Umbilical cord (tissue), 2 donors: ENCODE measurements around the gene CNDP1. TPM values are rescaled to one million over a fixed set of nuclear protein-coding genes. Genes with fewer than 3 reads are reported as not detected.

Experiments used
- DNase-seq: peaks from one replicate; pipeline ENCODE4 v3.0.0-alpha.2; 2015; ENCODE audit warnings: low spot score
- total RNA-seq: library from RNA; depleted of rRNA; stranded (reverse); fragments of >200 nt; gene quantifications from one replicate; pipeline ENCODE4 v1.2.3, GENCODE V29; 2014; ENCODE audit warnings: low replicate concordance; ENCODE audit not compliant: insufficient read depth

The CNDP1 gene
- total RNA-seq, 1 donor from 2014 or later, result 1.2 TPM

DNA sequence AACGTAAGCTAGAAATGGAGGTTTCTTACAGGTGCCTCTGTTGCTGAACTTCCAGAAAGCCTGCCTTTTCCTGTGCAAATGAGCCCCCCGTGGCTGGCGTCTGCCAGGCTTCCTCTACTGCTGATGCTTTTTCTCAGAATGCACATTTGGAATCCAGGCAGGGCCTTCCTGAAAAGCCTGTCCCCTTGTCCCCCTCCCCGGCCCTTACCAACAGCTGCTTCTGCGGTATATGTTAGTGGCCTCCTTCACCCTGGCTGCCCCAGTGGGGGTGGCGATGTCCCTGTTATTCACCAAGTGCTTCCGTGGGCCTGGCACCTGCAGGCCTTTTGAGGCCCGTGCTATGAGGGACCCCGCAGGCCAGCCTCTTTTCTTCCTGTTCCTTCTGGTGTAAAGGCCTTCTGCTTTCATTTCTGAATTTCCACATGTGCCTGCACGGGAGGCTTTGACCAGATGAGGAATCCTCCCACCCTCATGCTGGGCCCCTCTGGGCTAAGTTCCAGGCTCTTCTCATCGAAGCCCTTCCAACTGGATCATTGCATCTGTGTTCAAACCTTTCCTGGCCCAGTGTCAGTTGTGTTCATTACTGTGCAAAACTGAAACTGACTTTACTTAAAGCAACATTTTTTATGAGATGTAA lies 27.7 kb upstream of the CNDP1 start:
- DNase-seq, result peak; percentile 68

DNA sequence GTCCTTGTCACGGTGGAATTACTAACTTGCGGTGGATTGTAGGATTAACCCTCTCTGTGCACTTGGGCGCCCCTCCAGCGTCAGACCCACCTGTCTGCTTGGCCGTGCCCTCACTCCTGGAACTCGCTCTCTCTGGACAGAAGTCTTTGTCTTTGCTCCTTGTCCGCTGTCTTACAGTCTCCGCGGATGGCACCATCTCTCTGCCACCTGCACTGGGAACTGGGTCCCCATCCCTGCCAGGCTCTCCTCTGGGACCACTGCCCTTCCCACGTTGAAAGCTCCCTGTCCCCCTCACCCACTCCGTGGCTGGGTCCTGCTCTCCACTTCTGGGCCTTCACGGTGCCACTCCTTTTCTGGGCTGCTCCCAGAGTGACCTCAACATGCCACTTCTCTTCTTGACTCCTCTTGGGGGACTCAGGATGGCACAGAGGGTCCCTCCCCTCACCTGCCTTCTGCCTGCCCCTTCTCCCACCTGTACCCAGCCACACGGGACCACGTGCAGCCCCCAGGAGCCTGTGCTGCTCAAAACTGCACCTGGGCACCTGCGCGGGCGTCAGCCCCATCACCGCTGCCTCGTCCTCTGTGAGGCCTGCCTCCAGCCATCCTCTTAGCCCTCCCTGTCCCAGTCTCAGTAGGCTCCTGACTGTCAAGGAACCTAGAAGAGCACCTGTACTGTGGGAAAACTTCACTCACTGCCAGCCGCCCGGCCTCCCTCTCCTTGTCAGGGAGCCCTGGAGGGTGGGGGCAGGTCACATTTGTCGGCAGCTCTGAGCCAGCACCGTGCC lies 27.0 kb upstream of the CNDP1 start:
- DNase-seq, result no peak

- no peak for DNase-seq
Measured at GRCh38 chr18:74507927-74508326, 26.4 kb upstream of the CNDP1 start.

GRCh38 chr18:74508366-74508765 lies 25.9 kb upstream of the CNDP1 start:
- no peak for DNase-seq

DNA sequence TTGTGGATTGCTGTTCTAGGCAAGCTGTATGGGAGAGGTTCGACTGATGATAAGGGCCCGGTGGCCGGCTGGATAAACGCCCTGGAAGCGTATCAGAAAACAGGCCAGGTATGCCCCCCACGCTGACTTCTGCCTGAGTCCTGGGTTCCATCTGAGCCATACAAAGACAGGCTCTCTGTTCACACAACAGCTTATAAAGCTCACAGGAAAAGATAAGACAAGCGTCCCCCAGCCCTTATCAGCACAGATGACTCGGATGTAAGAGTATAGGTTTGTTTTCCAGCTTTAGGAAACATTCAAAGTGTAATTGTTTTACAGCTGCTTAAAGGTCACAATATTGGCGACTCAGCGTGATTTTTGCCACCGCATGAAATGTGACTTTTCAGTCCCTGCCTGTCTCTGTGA lies 25.5 kb upstream of the CNDP1 start:
- DNase-seq, result no peak

DNA sequence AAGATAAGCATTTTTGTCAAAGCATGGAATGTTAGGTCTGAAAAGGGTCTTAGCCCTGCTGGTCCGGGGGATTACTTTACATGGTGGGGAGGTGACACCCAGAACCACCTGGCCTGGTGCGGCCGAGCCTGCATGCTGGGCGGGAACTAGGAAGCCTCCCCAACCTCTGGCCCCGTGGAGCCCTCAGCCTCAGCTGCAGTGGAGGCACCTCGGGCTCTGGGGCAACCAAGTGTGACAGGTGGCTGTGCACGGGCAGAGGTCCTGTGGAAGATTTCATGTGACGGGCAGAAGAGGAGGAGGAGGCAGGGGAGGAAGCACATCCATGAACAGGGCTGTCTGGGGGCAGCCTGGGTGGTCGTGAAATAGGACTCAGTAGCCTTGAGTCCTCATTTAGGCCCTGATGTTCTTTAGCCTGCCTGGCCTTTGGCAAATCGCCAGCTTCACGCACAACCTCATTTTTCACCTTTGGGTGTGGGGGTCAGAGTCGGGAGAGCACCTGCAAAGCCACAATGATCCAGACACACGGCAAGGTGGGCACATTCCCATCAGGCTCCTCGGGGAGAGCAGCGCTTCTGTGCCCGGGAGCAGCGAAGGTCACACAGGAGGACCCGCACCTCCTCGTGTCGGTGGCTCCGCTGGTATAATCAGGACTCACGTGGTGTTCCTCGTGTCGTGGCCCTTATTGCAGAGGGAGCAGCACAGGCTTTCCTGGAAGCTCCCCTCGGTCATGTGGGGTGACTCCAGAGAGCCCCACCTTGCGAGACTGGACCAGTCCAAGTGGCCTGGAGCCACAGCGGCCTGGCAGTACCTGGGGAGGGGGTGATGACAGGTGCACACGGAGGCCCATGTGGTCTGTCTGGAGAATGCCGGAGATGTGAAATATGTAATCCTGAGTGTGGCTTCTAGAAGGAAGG lies 24.2 kb upstream of the CNDP1 start:
- DNase-seq, result no peak

DNA sequence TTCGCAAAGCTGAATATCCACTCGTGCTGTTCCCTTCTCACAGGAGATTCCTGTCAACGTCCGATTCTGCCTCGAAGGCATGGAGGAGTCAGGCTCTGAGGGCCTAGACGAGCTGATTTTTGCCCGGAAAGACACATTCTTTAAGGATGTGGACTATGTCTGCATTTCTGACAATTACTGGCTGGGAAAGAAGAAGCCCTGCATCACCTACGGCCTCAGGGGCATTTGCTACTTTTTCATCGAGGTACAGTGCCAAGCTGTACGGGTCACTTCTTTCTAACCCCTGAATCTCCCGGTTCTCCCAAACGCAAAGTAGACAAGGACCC lies 23.6 kb upstream of the CNDP1 start:
- no peak for DNase-seq

DNA sequence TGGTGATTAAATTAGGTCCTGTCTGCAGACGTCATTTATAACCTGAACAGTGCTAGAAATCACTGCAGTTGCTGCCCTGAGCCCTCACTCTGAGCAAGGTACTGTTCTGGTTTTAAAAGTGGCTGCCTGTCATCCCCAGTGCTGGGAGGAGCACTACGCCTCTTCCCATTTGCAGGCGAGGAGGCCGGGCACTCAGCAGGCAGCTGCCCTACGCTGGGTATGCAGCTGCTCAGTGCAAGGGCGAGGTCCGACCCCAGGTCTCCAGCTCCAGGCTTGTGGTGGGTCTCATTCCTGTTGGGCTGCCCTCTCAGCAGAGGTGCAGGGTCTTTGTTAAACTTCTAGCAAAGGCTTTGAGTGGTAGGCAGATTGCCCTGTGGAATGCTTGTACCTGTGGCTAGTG lies 22.5 kb upstream of the CNDP1 start:
- no peak for DNase-seq

- DNase-seq, result no peak
Measured at GRCh38 chr18:74512321-74513053, 21.8 kb upstream of the CNDP1 start.

DNA sequence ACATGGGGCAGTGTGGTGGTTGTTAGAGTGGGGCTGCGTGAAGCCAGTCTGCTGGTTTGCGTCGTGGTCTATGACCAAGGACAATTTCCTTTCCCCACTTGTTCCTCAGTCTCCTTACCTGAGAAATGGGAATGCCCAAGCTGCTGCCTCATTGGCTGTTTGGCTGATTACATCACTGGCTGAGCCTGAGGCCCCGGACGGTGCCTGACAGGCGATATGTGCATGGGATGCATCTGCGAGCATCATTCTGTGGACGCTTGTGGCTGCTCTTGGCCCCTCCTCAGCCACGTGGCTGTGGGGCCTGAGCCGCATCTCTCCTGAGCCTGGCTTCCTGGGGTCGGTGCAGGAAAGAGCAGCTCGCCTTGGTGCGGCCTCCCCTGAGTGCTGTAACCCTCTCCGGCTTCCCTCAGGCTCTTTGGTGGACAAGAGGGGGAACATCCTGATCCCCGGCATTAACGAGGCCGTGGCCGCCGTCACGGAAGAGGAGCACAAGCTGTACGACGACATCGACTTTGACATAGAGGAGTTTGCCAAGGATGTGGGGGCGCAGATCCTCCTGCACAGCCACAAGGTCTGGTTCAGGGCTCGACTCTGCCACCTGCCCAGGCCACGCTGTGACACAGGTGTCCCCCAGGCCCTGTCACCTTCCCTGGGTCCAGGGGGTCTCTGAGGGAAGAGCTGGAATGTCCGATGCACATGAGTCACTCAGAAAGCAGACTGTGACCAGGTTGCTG lies 21.0 kb upstream of the CNDP1 start:
- no peak for DNase-seq

GRCh38 chr18:74513883-74514205 lies 20.5 kb upstream of the CNDP1 start:
- DNase-seq, result no peak

- DNase-seq, result no peak
Measured at GRCh38 chr18:74514860-74515495, 19.3 kb upstream of the CNDP1 start.

DNA sequence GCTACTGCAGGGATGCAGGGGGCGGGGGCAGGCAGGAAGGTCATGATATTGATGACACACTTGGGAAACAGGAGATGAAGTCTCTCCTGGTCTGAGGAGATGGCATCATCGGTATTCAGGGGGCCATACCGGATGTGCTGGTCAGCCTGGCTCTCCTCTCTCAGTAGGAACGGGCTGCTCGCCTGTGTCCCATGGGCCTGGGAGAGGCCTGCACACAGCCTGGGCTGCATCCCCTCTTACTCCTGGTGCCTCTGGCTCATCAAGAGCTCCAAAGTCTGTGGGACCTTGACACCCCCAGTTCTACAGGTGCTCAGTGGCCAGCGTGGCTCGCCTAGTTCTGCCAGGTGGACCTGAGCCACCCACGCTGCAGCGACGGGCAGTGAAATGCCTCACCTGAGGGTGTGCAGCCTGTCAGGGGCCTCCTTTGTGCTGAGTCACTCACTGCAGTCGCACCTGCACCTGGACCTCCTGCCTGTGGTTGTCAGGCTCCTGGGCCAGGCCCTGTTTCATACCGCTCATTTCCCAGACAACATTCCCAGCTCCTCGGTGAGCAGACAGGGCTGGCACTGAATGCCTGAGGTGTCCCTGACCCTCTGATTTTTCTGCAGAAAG lies 18.6 kb upstream of the CNDP1 start:
- DNase-seq, result no peak

DNA sequence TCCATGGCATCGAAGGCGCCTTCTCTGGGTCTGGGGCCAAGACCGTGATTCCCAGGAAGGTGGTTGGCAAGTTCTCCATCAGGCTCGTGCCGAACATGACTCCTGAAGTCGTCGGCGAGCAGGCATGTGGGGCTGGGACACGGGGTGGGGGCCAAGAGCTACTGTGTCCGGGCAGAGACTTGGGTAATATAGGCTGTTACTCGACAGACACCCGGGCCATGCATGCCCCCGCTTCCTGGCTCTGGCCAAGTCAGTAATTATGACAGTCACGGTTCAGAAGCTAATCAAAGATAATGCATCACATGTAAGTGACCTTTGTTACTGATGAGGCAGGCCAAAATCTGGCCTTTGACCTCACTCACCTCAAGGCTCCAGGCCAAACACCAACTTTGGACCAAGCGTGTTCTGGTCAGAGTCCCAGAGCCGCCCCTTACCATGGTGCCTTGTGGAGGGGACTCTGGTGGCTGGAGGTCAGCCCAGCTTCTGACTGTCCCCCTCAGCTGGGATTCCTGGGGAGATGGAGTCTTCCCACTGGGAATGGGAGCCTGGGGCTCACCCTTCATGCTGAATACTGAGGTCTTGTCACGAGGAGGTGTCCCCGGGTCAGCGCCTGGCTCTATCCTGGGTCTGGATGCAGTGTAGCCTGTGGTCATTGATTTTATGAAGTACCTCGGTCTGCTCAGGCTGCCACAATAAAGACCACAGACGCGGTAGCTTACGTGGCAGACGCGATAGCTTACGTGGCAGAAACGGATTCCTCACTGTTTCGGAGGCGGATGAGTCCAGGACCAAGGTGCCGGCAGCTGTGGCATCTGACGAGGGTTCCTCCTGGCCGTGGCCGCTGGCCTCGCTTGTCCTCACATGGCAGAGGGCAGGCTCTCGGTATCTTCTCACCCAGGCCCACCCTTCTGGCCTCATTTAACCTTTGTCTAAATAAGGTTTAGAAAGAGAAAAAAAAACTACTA lies 17.7 kb upstream of the CNDP1 start:
- no peak for DNase-seq

GRCh38 chr18:74517236-74517630 lies 17.1 kb upstream of the CNDP1 start:
- DNase-seq, result no peak

GRCh38 chr18:74518456-74519295 lies 15.6 kb upstream of the CNDP1 start:
- DNase-seq, result no peak

GRCh38 chr18:74519320-74520095 lies 14.8 kb upstream of the CNDP1 start:
- no peak for DNase-seq
